GM12864 (cell line): ENCODE data around the gene KCNQ5.

Experiments used
- DNase-seq: peaks from one replicate; pipeline ENCODE4 v3.0.0-alpha.2; 2011; ENCODE audit warnings: low read depth
- H3K4me3 ChIP-seq: 2 replicates; pipeline ENCODE4 v1.5.1; 2011; ENCODE audit warnings: mild to moderate bottlenecking, low read depth, low read length, control low read depth
- CTCF ChIP-seq: IDR thresholded peaks from 2 replicates; pipeline ENCODE4 v1.5.1; 2011; ENCODE audit warnings: low read depth, mild to moderate bottlenecking, moderate library complexity, low read length, control low read depth, inconsistent platforms; ENCODE audit errors: missing control alignments

Gene KCNQ5

GRCh38 chr6:73134588-73134987, 512.7 kb downstream of the KCNQ5 start:
- DNase-seq, result peak; percentile 44
- peak; percentile 92 for TF ChIP-seq CTCF
- H3K4me3 ChIP-seq, result no peak overlapping the region

GRCh38 chr6:73139681-73140383, 518.0 kb downstream of the KCNQ5 start:
- DNase-seq, result no peak
- no peak for TF ChIP-seq CTCF
- no peak overlapping the region for H3K4me3 ChIP-seq

- no peak for TF ChIP-seq CTCF
- DNase-seq, result no peak
- H3K4me3 ChIP-seq, result no peak overlapping the region
These were observed 521.7 kb downstream of the KCNQ5 start for GRCh38 chr6:73143551-73143950.

GRCh38 chr6:73144516-73144915, 522.7 kb downstream of the KCNQ5 start:
- no peak for DNase-seq
- no peak for TF ChIP-seq CTCF

GRCh38 chr6:73145690-73146089, 523.8 kb downstream of the KCNQ5 start:
- no peak overlapping the region for H3K4me3 ChIP-seq
- TF ChIP-seq CTCF, result no peak
- DNase-seq, result peak; percentile 29

More at GRCh38 chr6:73144516-73144915, 522.7 kb downstream of the KCNQ5 start:
- no peak overlapping the region for H3K4me3 ChIP-seq

GRCh38 chr6:73151732-73152131, 529.9 kb downstream of the KCNQ5 start:
- no peak for DNase-seq
- no peak for TF ChIP-seq CTCF

GRCh38 chr6:73152556-73152955, 530.7 kb downstream of the KCNQ5 start:
- DNase-seq, result no peak
- TF ChIP-seq CTCF, result no peak
- no peak overlapping the region for H3K4me3 ChIP-seq

More at GRCh38 chr6:73151732-73152131, 529.9 kb downstream of the KCNQ5 start:
- H3K4me3 ChIP-seq, result no peak overlapping the region
